Activated T-cell treated with anti-CD3 and anti-CD28 coated beads for 4 hours (primary cell): ENCODE measurements around the gene KLF16.

Experiments used
- DNase-seq: peaks from one replicate; pipeline ENCODE4 v3.0.0-alpha.2; 2020

KLF16 gene

GRCh38 chr19:1839658-1840540 is 23.5 kb downstream of the KLF16 start:
- no peak for DNase-seq

GRCh38 chr19:1837625-1838105 is 25.7 kb downstream of the KLF16 start:
- DNase-seq = peak; percentile 45

- DNase-seq = no peak
Observed at GRCh38 chr19:1837222-1837565, 26.2 kb downstream of the KLF16 start.

- DNase-seq = no peak
Observed at GRCh38 chr19:1836458-1837221, 26.7 kb downstream of the KLF16 start.

- DNase-seq = no peak
Observed at GRCh38 chr19:1833540-1833939, 29.8 kb downstream of the KLF16 start.

- DNase-seq = no peak
Observed at GRCh38 chr19:1832046-1832663, 31.2 kb downstream of the KLF16 start.

GRCh38 chr19:1830978-1831377 is 32.4 kb downstream of the KLF16 start:
- DNase-seq = no peak

- no peak for DNase-seq
Observed at GRCh38 chr19:1830568-1830967, 32.8 kb downstream of the KLF16 start.

- DNase-seq = no peak
Observed at GRCh38 chr19:1829958-1830357, 33.4 kb downstream of the KLF16 start.

GRCh38 chr19:1828279-1829238 is 34.8 kb downstream of the KLF16 start:
- no peak for DNase-seq

- DNase-seq = no peak
Observed at GRCh38 chr19:1827566-1828278, 35.7 kb downstream of the KLF16 start.

- no peak for DNase-seq
Observed at GRCh38 chr19:1826557-1827521, 36.5 kb downstream of the KLF16 start.

GRCh38 chr19:1825909-1826556 is 37.3 kb downstream of the KLF16 start:
- peak; percentile 73 for DNase-seq

GRCh38 chr19:1824252-1824622 is 39.1 kb downstream of the KLF16 start:
- DNase-seq = no peak

GRCh38 chr19:1823539-1824251 is 39.7 kb downstream of the KLF16 start:
- no peak for DNase-seq

- DNase-seq = no peak
Observed at GRCh38 chr19:1823020-1823419, 40.4 kb downstream of the KLF16 start.

GRCh38 chr19:1822210-1822609 is 41.2 kb downstream of the KLF16 start:
- no peak for DNase-seq

- DNase-seq = no peak
Observed at GRCh38 chr19:1819341-1820255, 43.8 kb downstream of the KLF16 start.
